ENCODE results near the gene LMX1A. TPM values are rescaled to one million over a fixed set of nuclear protein-coding genes. Genes with fewer than 3 reads are reported as not detected.
A peak's percentile ranks its signal among the peaks of the same experiment; 100 is the strongest.

Gene LMX1A
- total and polyA plus RNA-seq, 4 donors: 0.05 to 0.17 TPM; not detected in 2

DNA sequence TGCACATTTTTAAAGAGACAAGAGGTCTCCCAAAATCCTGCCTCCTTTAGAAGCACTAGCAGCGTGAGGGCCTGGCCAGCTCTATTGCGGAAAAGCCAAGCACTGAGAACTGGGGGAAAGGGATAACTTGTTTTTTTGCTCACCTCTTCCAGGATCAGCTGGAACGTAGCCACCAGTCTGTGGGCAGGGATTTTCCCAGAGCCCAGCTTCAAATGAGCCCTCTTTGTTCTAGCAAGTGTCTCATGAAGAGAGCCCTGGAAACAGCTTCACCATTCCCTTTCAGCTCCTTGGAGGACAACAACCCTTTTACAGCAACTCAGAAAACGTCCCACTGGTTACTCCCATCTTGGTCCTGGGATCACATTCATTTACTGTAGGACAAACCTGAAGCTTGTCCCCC is 195.4 kb downstream of the LMX1A start (continued):
- TF ChIP-seq, protein P1, sequence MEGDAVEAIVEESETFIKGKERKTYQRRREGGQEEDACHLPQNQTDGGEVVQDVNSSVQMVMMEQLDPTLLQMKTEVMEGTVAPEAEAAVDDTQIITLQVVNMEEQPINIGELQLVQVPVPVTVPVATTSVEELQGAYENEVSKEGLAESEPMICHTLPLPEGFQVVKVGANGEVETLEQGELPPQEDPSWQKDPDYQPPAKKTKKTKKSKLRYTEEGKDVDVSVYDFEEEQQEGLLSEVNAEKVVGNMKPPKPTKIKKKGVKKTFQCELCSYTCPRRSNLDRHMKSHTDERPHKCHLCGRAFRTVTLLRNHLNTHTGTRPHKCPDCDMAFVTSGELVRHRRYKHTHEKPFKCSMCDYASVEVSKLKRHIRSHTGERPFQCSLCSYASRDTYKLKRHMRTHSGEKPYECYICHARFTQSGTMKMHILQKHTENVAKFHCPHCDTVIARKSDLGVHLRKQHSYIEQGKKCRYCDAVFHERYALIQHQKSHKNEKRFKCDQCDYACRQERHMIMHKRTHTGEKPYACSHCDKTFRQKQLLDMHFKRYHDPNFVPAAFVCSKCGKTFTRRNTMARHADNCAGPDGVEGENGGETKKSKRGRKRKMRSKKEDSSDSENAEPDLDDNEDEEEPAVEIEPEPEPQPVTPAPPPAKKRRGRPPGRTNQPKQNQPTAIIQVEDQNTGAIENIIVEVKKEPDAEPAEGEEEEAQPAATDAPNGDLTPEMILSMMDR (IDR thresholded peaks at IDR 0.05; ENCODE audit: low read depth, low read length, missing input control): no peak
- TF ChIP-seq JUND (IDR thresholded peaks at IDR 0.05): no peak
- TF ChIP-seq RXRA (IDR thresholded peaks at IDR 0.05): no peak

DNA sequence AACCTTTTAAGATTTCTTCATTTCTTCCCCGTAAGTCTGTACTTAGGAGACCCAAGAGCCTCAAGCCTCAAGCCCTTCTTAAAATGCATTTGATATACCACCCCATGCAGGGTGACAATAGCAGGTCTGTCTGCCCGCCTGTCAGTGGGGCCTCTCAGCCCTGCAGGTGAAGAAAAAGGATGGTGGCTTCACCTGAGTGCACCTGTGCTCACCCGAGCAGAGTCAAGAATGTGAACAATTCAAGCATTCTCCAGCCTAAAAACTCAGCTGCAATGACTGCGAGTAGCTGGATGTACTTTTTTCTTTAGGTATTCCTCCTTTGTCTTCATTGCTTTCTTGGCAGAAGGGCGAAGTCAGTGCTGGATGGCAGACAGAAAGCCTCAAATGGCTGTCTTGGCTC is 203.3 kb downstream of the LMX1A start:
- Histone ChIP-seq H3K9ac (ENCODE audit: low read depth in 1 of 2, low read length in 2 of 2) (no peak overlapping the region), H3K9me3 (ENCODE audit: control insufficient read depth in 4 of 4, low read length in 3 of 4) (no peaks in the 10 kb centered on the region), H3K4me3 (ENCODE audit: low read depth in 1 of 3, low read length in 3 of 3) (no peak overlapping the region), H3K4me1 (ENCODE audit: control insufficient read depth in 4 of 4, insufficient read depth in 4 of 4, low read length in 3 of 4) (peaks cover 0 to 3% (median 0%) of the 10 kb centered on the region in 4 donors), H3K27me3 (ENCODE audit: control insufficient read depth in 4 of 4, insufficient read depth in 4 of 4, low read length in 3 of 4) (no peaks in the 10 kb centered on the region), H3K27ac (ENCODE audit: low read depth in 1 of 2, low read length in 2 of 2) (no peak overlapping the region), H3K36me3 (ENCODE audit: control insufficient read depth in 4 of 4, insufficient read depth in 3 of 4, low read depth in 1 of 4, low read length in 3 of 4) (no peaks in the 10 kb centered on the region)
- no peak for TF ChIP-seq YY1 (IDR thresholded peaks at IDR 0.05)
- no peak for TF ChIP-seq FOXA1 (IDR thresholded peaks at IDR 0.05)
- no peak for TF ChIP-seq HNF4A (conservative IDR thresholded peaks at IDR 0.05)
- TF ChIP-seq, protein P1 (IDR thresholded peaks at IDR 0.05; ENCODE audit: low read depth, low read length, missing input control): no peak
- no peak for TF ChIP-seq EGR1 (IDR thresholded peaks at IDR 0.05; ENCODE audit: low read depth in 2 of 2)
- TF ChIP-seq NR2F2 (IDR thresholded peaks at IDR 0.05): no peak
- no peak for TF ChIP-seq SP1 (IDR thresholded peaks at IDR 0.05)
- TF ChIP-seq, protein P2, sequence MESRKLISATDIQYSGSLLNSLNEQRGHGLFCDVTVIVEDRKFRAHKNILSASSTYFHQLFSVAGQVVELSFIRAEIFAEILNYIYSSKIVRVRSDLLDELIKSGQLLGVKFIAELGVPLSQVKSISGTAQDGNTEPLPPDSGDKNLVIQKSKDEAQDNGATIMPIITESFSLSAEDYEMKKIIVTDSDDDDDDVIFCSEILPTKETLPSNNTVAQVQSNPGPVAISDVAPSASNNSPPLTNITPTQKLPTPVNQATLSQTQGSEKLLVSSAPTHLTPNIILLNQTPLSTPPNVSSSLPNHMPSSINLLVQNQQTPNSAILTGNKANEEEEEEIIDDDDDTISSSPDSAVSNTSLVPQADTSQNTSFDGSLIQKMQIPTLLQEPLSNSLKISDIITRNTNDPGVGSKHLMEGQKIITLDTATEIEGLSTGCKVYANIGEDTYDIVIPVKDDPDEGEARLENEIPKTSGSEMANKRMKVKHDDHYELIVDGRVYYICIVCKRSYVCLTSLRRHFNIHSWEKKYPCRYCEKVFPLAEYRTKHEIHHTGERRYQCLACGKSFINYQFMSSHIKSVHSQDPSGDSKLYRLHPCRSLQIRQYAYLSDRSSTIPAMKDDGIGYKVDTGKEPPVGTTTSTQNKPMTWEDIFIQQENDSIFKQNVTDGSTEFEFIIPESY (IDR thresholded peaks at IDR 0.05): no peak
- WGBS: 89% methylated on average over 5 of the region's 5 CpGs
- DNase-seq (ENCODE audit: low spot score): no peak

DNA sequence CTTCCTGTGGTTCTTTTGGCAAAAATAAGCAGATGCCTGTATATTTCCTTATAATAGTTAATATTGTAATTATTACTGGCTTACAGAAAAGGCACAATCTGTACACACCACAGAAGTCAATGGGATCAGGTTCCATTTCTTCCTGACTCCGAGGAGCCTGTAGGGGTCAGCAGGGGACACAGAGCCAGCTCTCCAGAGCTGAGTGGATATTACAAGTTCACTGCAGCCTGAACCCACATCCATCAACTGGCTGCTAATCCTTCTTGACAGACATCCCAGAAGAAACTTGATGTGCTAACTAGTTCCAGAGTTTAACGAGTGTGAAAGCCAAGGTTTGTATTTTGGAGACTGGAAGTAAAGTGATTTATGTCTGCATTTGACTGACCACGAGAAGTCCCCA is 203.8 kb downstream of the LMX1A start:
- WGBS: 42% methylated on average over 3 of the region's 3 CpGs
- H3K27me3 ChIP-seq (ENCODE audit: control insufficient read depth in 4 of 4, insufficient read depth in 4 of 4, low read length in 3 of 4): no peaks in the 10 kb centered on the region
- H3K9ac ChIP-seq (ENCODE audit: low read depth in 1 of 2, low read length in 2 of 2): no peak overlapping the region
- no peak for DNase-seq (ENCODE audit: low spot score)
- H3K4me3 ChIP-seq (ENCODE audit: low read depth in 1 of 3, low read length in 3 of 3): no peak overlapping the region
- H3K27ac ChIP-seq (ENCODE audit: low read depth in 1 of 2, low read length in 2 of 2): no peak overlapping the region
- H3K9me3 ChIP-seq (ENCODE audit: control insufficient read depth in 4 of 4, low read length in 3 of 4): no peaks in the 10 kb centered on the region
- TF ChIP-seq RXRA (IDR thresholded peaks at IDR 0.05) (peak; percentile 13 to 80), SP1 (IDR thresholded peaks at IDR 0.05) (no peak), HNF4A (conservative IDR thresholded peaks at IDR 0.05) (peak in 1 of 2 donors; percentile 46), RAD21 (IDR thresholded peaks at IDR 0.05) (peak; percentile 75 to 77)
- TF ChIP-seq, protein P1 (IDR thresholded peaks at IDR 0.05; ENCODE audit: low read depth, low read length, missing input control): peak; percentile 36
- H3K36me3 ChIP-seq (ENCODE audit: control insufficient read depth in 4 of 4, insufficient read depth in 3 of 4, low read depth in 1 of 4, low read length in 3 of 4): no peaks in the 10 kb centered on the region
- H3K4me1 ChIP-seq (ENCODE audit: control insufficient read depth in 4 of 4, insufficient read depth in 4 of 4, low read length in 3 of 4): peaks cover 0 to 3% (median 0%) of the 10 kb centered on the region in 4 donors

Data from liver (tissue), 9 donors.